Suprapubic skin (tissue), 4 donors: Measurements from ENCODE around the gene DTL.

ENCODE experiments used
- EP300 ChIP-seq: sonication (generic); formaldehyde crosslinking; IDR thresholded peaks from one replicate; pipeline ENCODE4 v1.6.1; 2017; ENCODE audit warnings: antibody characterized with exemption
- POLR2A ChIP-seq, 2 donors: fragments of 450-650 bp; IDR thresholded peaks; one replicate each; pipeline ENCODE4 v1.6.1; 2017; ENCODE audit warnings: antibody characterized with exemption in 2 of 2, mild to moderate bottlenecking in 2 of 2, moderate library complexity in 2 of 2
- POLR2AphosphoS5 ChIP-seq, 3 donors: sonication (generic); formaldehyde crosslinking; IDR thresholded peaks; one replicate each; pipeline ENCODE4 v1.6.1; 2017; ENCODE audit warnings: antibody characterized with exemption in 3 of 3
- TF ChIP-seq, protein P1 (sequence below), 2 donors: fragments of 200-600 bp in 1 of 2; fragments of 450-650 bp in 1 of 2; sonication (generic) in 1 of 2; IDR thresholded peaks; one replicate each; pipeline ENCODE4 v1.5.1; 2016 to 2019; ENCODE audit warnings: antibody characterized with exemption in 2 of 2, mild to moderate bottlenecking in 1 of 2, moderate library complexity in 1 of 2

DNA sequence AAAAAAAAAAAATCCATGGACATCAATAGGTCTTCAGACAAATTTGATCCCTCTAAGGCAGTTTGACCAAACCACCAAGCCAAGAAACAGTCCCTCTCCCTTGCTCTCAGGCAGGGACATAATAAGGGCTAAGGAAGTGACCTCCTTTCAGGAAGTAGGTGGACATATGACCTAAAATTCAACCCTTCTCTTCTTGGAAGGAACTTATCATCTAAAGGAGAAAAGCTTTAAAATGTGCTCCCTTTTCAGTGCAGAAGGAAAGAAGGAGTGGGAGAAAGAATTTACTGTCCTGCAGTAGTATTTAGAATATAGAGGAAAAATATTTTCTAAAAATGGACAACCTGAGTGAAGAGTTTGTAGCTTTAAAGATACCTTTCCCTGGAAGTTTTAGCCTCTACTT is 118.1 kb downstream of the DTL start:
- TF ChIP-seq POLR2AphosphoS5 (IDR thresholded peaks at IDR 0.05) = no peak
- no peak for TF ChIP-seq POLR2A (IDR thresholded peaks at IDR 0.05)
- TF ChIP-seq, protein P1, sequence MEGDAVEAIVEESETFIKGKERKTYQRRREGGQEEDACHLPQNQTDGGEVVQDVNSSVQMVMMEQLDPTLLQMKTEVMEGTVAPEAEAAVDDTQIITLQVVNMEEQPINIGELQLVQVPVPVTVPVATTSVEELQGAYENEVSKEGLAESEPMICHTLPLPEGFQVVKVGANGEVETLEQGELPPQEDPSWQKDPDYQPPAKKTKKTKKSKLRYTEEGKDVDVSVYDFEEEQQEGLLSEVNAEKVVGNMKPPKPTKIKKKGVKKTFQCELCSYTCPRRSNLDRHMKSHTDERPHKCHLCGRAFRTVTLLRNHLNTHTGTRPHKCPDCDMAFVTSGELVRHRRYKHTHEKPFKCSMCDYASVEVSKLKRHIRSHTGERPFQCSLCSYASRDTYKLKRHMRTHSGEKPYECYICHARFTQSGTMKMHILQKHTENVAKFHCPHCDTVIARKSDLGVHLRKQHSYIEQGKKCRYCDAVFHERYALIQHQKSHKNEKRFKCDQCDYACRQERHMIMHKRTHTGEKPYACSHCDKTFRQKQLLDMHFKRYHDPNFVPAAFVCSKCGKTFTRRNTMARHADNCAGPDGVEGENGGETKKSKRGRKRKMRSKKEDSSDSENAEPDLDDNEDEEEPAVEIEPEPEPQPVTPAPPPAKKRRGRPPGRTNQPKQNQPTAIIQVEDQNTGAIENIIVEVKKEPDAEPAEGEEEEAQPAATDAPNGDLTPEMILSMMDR (IDR thresholded peaks at IDR 0.05) = no peak
- TF ChIP-seq EP300 = no peak
